Amygdala (tissue), 56 donors: ENCODE results near the gene ELF3.
"Not testable (repeated sequence)": the region's sequence is repeated elsewhere in the genome, so short reads cannot be mapped to it uniquely, and the experiment has no call there.

Source experiments
- DNase-seq, 56 donors: peaks; one replicate each; lab custom pipeline; 2025; lab: John Stamatoyannopoulos, UW

The ELF3 gene

GRCh38 chr1:202007304-202007703 lies 3.1 kb upstream of the ELF3 start:
- DNase-seq = no peak

- no peak for DNase-seq
Observed at GRCh38 chr1:202007805-202008489, 2.4 kb upstream of the ELF3 start.

GRCh38 chr1:202009326-202010179 lies 834 bp upstream of the ELF3 start:
- DNase-seq = peak in 50 of 56 donors; percentile 5 to 92 (median 53)

- DNase-seq = no peak
Observed at GRCh38 chr1:202011994-202012393, 1.6 kb downstream of the ELF3 start.

- no peak for DNase-seq
Observed at GRCh38 chr1:202012544-202013478, 2.4 kb downstream of the ELF3 start.

GRCh38 chr1:202013603-202014002 lies 3.2 kb downstream of the ELF3 start:
- DNase-seq = no peak

GRCh38 chr1:202014060-202014459 lies 3.7 kb downstream of the ELF3 start:
- no peak for DNase-seq

- no peak for DNase-seq
Observed at GRCh38 chr1:202014915-202015661, 4.7 kb downstream of the ELF3 start.

- DNase-seq = no peak
Observed at GRCh38 chr1:202015662-202015937, 5.2 kb downstream of the ELF3 start.

- DNase-seq = no peak
Observed at GRCh38 chr1:202016022-202016810, 5.8 kb downstream of the ELF3 start.

GRCh38 chr1:202016811-202017748 lies 6.7 kb downstream of the ELF3 start:
- no peak for DNase-seq

GRCh38 chr1:202017749-202018467 lies 7.5 kb downstream of the ELF3 start:
- no peak for DNase-seq

GRCh38 chr1:202018468-202019234 lies 8.3 kb downstream of the ELF3 start:
- no peak for DNase-seq

- DNase-seq = not testable (repeated sequence)
Observed at GRCh38 chr1:202019235-202019558, 8.8 kb downstream of the ELF3 start.

- DNase-seq = peak in 1 of 56 donors; percentile 7
Observed at GRCh38 chr1:202023001-202023433, 12.6 kb downstream of the ELF3 start.

- DNase-seq = no peak
Observed at GRCh38 chr1:202029171-202029665, 18.8 kb downstream of the ELF3 start.

- DNase-seq = no peak
Observed at GRCh38 chr1:202029727-202030126, 19.3 kb downstream of the ELF3 start.
